ENCODE measurements around the gene FGF22. TPM values are rescaled to one million over a fixed set of nuclear protein-coding genes. Genes with fewer than 3 reads are reported as not detected.
A peak's percentile ranks its signal among the peaks of the same experiment; 100 is the strongest.

The FGF22 gene
- total and polyA plus RNA-seq, 2 of the 13 experiments (the other 11 are each of a cell fraction or from before 2014, with no cell fraction given) = 0.24 TPM; not detected in 1

GRCh38 chr19:664913-665443, 25.3 kb downstream of the FGF22 start (continued):
- TF ChIP-seq DMTF1 (CRISPR knock-in tag; IDR thresholded peaks at IDR 0.05) = no peak
- TF ChIP-seq TIGD3 (CRISPR knock-in tag; IDR thresholded peaks at IDR 0.05; ENCODE audit: borderline replicate concordance) = no peak
- TF ChIP-seq ZBTB33 (CRISPR knock-in tag; IDR thresholded peaks at IDR 0.05) = 0 out of 2 replicates have a peak, but pooled peaks have one; percentile 44
- no peak for TF ChIP-seq ZNF777 (CRISPR knock-in tag; IDR thresholded peaks at IDR 0.05)
- no peak for TF ChIP-seq RFX3 (CRISPR knock-in tag; IDR thresholded peaks at IDR 0.05)
- TF ChIP-seq ATF2 (CRISPR knock-in tag; IDR thresholded peaks at IDR 0.05) = peak; percentile 73; the same call in 1 of the 2 replicates
- 0 out of 2 replicates have a peak, but pooled peaks have one; percentile 60 for TF ChIP-seq ZNF317 (CRISPR knock-in tag; IDR thresholded peaks at IDR 0.05)
- TF ChIP-seq ZBED4 (CRISPR knock-in tag; IDR thresholded peaks at IDR 0.05; ENCODE audit: borderline replicate concordance) = no peak
- no peak for TF ChIP-seq ZNF253 (CRISPR knock-in tag; IDR thresholded peaks at IDR 0.05; ENCODE audit: borderline replicate concordance)
- TF ChIP-seq MXD4 (CRISPR knock-in tag; IDR thresholded peaks at IDR 0.05) = 0 out of 2 replicates have a peak, but pooled peaks have one; percentile 63
- no peak for TF ChIP-seq ZFP90 (CRISPR knock-in tag; IDR thresholded peaks at IDR 0.05; ENCODE audit: borderline replicate concordance)
- no peak for TF ChIP-seq NR3C1 (CRISPR knock-in tag; IDR thresholded peaks at IDR 0.05)
- no peak for TF ChIP-seq FOXK1 (CRISPR knock-in tag; IDR thresholded peaks at IDR 0.05; ENCODE audit: borderline replicate concordance, low read depth)
- peak; percentile 54; the same call in 1 of the 2 replicates for TF ChIP-seq ZNF574 (CRISPR knock-in tag; IDR thresholded peaks at IDR 0.05)
